ENCODE measurements around the gene BIRC6. TPM values are rescaled to one million over a fixed set of nuclear protein-coding genes. Genes with fewer than 3 reads are reported as not detected.
"Not testable (repeated sequence)": the region's sequence is repeated elsewhere in the genome, so short reads cannot be mapped to it uniquely, and the experiment has no call there.

BIRC6 gene
- polyA plus RNA-seq, 1 donor, result 100 TPM

DNA sequence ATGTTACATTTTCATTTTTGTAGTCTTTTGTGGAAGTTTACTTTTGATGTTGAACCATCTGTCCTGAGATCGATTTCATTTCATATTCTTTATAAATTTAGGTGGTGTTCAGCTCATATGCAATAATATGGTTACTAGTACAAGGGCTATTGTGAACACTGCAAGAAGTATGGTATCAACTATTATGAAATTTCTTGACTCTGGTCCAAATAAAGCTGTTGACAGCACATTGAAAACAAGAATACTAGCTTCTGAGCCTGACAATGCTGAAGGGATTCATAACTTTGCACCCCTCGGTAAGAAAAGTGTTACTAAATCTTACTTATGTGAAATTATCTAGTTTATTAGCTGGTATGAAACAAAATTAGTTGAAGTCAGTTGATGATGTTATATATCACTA, 146.1 kb downstream of the BIRC6 start:
- no peak for DNase-seq

DNA sequence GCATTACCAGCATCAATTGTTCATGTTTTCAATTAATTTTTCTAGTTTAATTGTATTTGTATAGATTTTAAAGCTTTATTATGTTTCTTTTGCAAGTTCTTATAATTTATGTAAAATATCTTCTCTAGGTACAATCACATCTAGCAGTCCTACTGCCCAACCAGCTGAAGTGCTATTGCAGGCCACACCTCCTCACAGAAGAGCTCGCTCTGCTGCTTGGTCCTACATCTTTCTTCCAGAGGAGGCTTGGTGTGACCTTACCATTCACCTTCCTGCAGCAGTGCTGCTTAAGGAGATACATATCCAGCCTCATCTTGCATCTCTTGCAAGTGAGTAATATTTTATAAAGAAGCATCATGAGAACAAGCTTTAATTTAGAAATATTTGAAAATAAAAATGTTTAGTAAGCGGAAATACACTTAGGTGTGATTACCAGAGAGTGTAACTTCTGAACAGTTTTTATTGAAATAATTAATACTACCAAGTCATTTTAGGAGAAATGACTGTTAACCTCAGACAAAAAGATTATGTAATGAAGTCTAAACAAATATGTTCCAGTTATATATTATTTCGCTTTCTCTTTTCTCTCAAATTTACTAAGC, 148.2 kb downstream of the BIRC6 start:
- no peak for DNase-seq

DNA sequence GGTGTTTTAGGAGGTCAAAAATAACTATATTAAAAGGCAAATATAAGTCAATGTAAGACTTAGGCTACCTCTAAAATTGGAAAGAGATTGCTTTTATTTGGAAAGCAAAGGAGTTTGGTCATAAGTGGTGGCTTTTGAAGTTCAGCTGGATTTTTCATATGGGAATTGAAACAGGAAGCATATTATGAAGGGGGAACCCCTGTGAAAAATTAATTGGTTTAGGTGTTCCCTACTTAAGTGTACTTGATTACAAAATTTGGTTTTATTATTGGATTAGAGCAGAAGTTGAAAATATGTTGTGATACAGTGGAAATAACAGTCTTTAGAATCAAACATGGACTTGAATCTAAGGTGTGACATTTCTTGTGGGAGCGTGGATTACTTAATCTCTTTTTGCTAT, 149.6 kb downstream of the BIRC6 start:
- DNase-seq, result no peak

DNA sequence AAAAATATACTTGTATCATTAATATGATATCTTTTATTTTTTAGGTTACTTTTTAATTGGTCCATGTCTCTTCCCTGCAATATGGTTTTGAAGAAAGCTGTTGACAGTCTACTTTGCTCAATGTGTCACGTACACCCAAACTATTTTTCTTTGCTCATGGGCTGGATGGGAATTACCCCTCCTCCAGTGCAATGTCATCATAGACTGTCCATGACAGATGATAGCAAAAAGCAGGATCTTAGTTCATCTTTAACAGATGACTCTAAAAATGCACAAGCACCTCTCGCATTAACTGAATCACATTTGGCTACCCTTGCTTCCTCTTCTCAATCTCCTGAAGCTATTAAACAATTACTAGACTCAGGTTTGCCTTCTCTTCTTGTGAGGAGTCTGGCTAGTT, 158.1 kb downstream of the BIRC6 start:
- DNase-seq, result no peak

DNA sequence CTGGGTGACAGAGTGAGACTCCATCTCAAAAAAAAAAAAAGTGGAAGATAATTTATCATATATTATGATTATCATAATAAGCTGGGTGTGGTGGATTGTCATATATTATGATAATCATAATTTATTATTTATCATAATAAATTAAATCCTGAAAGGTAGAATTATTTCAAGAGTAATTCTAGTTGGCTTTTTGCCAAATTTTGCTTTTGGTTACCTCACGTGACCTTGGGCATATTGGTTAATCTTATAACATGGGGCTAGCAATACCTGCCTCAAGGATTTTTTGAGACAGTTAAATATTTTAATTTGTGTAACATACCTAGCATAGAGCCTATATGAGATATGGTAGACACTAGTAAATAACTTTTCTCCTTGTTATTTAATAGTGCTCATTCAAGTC, 159.7 kb downstream of the BIRC6 start:
- DNase-seq, result no peak

DNA sequence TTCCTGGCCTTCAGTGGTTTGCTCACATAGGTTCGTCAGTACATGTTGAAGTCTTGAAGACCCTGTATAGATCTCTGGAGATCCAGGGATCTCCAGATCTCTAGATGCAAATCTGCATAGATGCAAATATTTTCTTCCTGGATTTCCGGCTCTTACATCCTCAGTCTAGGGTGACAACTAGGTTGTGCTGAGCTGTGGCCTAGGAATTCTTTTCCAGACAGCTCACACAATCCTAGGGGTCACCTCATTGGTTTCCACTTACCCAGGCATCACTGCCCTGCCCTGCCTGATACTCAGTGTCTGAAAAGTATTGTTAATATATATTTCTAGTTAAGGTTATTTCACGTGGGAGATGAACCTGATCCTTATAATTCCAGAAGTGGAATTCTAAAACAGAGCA, 165.9 kb downstream of the BIRC6 start:
- no peak for DNase-seq

DNA sequence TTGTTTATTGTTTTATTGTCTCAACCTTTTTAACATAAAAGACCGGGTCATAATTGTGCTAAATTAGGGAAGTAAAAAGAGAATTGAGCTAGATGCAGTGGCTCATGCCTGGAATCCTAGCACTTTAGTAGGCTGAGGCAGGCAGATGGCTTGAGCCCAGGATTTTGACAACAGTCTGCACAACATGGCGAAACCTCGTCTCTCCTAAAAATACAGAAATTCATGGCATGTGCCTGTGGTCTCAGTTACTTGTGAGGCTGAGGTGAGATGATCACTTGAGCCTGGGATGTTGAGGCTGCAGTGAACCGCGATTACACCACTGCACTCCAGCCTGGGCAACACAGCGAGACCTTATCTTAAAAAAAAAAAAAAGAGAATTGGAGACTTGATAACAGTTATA, 166.9 kb downstream of the BIRC6 start:
- no peak for DNase-seq

DNA sequence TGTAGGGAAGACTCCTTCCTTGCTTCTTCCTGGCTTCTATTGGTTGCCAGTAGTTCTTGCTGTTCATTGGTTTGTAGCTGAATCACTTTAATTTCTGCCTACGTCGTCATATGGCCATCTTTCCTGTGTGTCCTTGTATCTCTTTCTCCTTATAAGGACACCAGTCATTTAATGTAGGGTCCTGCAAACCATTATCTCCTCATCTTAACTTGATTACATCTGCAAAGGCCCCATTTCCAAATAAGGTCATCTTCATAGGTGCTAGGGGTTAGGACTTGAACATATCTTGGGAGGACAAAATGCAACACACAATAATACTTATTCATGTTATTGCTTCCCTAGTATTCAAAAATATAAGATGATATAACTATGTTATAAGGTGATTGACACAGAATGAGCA, 175.5 kb downstream of the BIRC6 start:
- DNase-seq, result no peak

DNA sequence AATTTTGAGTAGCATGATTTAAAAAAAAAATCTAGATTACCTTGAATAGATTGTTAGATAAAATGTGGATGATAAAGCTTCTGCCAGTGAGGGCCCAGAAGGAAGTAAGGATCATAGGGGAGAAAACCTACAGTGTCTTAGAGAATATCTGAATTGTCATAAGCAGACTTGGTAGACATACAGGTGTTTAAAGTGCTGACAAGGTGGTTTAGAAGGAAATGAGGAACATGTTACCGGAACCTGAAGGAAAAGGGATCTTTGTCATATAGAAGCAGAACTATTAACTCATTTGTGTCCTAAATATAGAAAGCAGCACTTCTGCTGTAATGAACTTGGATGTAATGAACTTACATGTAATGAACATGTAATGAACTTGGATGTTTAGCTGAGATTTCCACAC, 176.1 kb downstream of the BIRC6 start:
- no peak for DNase-seq

DNA sequence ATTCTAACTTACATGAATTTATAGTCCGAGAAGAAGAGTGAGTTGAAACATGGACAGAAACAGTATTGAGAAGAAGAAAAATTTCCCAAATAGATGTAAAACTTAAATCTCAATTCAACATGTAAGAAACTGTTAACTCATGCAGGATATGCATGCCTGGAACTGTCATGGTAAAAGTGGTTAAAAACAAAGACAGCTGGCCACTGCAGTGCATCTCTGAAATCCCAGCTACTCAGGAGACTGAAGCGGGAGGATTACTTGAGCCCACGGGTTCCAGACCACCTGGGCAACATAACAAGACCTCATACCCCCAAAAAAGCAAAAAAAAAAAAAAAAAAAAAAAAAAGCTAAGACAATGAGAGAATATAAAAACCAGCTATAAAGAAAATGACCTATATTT, 178.0 kb downstream of the BIRC6 start:
- no peak for DNase-seq

DNA sequence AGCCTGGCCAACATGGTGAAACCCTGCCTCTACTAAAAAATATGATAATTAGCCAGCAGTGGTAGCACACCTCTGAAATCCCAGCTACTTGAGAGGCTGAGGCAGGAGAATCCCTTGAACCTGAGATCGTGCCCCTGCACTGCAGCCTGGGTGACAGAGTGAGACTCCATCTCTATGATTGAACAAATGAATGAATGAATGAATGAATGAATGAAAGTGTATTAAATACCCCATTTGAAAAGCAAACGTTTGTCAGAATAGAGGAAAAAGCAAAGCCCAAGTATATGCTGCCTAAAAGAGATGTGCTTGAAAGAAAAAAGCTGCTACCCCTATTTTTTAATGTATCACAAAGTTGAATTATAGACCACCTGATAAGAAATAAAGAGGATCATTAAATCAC, 181.9 kb downstream of the BIRC6 start:
- no peak for DNase-seq

DNA sequence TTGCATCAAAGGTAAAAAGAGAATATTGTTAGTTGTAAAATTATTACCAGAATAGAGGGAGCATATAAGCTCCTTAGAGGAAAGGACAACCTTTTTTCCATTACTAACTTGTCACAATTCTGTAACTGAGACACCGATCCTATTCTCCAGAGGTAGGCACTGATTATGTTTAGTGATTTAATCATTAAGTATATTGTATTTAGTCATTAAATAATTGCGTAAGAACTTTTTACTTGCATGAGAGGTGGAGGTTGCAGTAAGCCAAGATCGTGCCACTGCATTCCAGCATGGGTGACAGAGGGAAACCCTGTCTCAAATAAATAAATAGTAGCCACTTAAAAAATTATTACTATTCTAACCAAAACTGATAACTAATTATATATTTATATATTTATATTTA, 195.7 kb downstream of the BIRC6 start:
- DNase-seq, result not testable (repeated sequence)

DNA sequence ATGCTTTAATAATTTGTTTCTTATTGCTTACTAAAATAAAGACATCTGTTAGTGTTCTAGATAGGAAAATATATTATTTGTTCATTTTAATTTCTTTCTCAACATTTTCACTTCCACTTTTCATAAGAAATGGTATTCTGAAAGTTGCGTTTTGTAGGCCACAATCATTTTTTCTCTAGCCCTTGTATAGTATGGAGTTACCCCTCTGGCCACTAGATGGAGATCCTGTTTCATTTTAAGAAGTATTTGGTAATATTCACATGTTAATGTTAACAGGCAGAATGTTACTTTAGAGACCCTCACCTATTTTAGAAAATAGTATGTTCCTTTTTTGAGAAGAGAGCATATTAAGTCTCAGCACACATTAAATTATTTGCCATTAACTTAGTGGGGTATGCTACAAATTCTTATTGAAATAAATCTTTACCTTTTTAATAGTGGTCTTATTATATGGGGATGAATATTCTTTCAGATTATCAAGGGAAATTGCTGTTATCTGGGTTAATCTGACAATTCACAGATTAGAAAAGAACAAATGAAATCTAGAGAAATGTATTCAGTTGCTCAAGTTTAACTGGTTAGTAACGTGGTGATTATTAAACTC, 197.1 kb downstream of the BIRC6 start:
- DNase-seq, result peak; percentile 35

DNA sequence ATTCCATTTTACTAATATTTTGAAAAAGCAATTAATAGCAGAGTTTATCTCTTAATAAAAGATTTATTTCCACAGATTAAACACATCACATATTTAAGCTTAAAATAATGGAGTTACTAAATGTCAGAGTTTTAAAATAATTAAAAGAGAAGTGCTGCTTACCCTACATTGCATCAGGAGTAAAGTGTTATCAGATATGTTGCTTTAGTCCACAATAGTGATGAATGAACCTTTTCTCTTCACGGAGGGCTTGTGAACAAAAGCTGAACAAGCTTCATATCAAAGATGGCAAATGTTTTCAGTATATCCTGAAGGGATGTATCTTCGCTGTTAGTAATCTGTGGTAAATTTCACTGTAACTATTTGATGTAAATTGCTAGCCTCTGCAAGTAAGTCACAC, 201.7 kb downstream of the BIRC6 start:
- no peak for DNase-seq

DNA sequence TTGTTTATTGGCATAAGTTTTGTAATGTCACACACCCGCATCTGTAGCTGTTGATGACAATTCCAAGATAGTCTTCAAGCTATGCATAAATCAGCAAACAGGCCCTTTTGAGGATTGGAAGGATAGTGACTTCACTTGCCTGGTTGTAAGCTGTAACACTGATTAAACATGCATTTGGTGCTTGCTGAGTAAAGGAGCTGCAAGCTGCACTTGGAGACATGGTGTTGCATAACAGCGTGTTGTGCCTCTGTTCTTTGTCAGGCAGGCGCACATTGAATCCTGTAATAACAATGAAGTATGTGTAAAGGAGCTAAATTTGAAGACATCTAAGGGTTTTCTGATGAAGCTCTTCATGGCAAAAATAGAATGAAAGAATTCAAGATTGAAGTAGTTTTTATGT, 202.3 kb downstream of the BIRC6 start:
- DNase-seq, result no peak

DNA sequence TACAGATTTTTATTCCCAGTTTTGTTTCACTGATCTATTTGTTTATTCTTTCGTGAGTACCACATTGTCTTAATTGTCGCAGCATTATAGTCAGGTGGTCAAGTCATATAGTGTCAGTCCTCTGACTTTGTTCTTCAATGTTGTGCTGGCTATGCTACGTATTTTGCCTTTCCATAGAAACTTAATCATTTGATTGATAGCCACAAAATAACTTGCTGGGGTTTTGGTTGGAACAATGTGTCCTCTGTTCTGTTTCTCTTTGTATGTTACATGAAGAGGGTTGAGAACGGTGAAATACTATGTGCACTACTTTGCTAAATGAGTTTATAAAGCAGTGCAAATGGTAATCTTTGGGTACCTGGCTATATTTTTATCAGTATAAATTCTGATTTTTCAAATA, 206.1 kb downstream of the BIRC6 start:
- no peak for DNase-seq

DNA sequence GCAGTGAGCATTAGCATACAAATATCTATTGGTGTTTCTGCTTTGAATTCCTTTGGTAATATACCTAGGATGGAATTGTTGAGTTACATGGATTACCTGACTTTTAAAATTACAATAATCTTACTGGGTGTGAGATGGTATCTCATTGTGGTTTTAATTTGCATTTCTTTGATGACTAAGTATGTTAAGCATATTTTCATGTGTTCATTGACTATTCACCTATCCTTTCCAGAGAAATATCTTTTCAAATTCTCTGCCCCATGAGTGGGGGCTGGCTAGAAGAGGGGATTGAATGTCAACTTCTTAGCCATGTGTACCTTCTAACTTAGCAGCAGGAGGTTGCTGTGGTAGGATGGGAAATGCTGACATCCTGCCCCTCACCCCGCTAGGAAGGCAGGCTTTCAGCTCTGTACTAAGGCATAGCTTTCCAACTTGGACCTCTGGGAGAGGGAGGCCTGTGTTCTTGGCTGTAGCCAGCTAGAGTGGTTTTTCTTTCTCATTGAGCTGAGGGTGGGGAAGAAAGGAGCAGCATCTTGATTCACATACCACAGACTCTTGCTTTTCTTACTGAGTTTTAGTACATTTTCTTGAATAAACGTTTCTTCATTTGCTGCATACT, 207.7 kb downstream of the BIRC6 start:
- no peak for DNase-seq

DNA sequence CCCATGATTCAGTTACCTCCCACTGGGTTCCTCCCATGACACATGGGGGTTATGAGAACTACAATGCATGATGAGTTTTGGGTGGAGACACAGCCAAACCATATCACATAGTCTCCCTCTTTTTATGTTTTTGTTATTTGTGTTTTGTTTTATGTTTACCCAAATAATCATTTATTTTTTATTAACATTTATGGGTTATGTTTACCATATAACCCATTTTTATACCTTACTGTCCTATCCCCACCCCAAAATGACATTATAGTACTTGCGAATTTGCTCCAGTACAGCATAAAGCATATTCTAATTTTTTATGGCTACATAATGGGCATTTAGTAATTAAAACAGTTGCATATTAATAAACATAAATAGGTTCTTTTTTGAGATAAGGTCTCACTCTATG, 209.1 kb downstream of the BIRC6 start:
- no peak for DNase-seq

DNA sequence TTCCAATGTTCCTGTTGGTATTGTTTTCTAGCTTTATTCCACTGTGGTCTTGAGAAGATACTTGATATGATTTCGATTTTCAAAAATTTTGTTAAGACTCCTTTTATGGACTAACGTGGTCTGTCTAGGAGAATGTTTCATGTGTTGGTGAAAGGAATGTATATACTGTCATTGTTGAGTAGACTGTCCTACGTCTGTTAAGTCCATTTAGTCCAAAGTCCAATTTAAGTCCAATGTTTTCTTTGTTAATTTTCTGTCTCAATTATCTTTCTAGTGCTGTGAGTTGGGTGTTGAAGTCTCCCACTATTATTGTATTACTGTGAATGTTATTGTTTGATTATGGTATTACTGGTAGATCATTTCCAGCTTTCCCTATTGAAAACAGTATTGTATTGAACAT, 215.2 kb downstream of the BIRC6 start:
- DNase-seq, result no peak

DNA sequence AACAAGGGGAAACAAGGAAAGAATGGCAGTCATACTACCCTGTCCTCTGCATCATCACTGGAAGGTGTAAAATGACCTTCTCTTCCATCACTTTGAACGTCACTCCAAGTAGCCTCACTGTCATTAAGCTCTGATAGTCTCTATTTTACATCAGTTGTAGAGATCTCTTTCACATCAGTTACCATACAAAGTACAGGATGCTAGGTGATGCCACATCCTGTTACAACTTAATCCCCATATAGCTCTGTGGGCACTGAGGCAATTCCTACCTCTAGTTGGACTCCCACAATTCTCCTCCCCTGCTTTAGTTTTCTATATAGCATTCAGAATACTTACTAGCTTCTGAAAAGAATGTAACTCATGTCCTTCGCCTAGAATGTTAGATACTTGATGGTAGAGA, 215.9 kb downstream of the BIRC6 start:
- DNase-seq, result no peak

DNA sequence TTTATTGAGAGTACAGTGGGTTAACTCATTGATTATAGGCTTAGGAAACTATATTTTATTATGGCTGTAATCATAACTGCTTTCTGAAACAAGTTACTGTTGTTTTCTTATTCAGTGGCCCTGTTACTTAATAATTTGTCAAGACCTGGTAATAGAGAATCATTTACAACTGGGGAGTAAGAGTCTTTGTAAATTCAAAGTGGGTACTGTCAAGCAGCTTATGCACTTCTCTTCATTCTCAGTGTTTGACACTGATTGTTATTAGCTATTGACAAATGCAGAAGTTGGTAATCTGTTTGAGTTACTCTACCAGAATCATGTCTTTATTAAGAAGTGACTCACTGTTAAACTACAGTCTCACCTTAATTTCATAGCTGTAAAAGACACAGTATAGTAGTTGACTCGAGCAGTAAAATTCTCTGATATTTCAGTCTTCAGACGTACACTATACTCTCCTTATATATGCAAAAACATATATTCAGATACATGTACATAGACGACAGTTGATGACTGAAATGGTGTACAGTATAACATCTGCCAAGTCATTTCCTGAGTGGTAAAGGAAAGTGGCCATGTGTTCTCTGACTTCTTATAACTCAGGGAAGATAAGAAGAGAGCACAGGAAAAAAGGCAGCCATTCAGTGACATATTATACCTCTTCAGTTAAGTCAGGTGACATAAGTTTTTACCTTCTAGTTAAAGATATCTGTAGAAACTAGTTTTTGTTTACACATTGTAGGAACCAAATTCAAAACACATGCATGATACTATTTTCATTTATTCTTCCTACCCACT, 235.0 kb downstream of the BIRC6 start:
- DNase-seq, result no peak

DNA sequence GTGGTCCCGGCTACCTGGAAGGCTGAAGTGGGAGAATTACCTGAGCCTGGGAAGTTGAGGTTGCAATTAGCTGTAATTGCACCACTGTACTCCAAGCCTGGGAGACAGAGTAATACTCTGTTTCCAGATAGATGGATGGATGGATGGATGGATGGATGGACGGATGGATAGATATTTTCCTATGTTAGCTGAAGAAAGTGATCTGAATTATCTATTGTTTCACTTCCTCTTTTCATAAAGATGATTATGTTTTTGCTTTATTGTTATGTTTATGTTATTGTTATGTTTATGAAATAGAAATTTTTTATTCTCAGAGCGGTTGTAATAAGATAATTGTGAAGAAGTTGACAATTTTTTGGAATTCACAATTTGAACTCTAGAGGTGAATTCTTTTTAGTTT, 237.8 kb downstream of the BIRC6 start:
- DNase-seq, result no peak

DNA sequence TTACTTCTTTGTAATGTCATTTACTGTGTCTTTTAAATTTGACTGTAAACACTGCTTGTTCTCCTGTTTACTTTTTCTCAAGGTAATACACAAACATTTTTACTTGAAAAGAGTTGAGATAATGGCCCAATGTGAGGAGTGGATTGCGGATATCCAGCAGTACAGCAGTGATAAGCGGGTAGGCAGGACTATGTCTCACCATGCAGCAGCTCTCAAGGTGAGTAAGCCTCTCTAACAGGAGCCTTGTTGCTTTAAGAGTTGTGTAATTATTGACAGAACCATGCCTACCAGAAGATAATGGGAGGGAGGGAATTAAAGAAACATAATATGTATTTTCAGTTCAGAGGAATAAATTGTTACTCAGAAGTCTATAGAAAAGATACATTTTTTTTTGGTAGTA, 254.5 kb downstream of the BIRC6 start:
- DNase-seq, result no peak

Measured in left kidney (tissue), 2 donors.